Measurements from ENCODE around the gene KCNG3. TPM values are rescaled to one million over a fixed set of nuclear protein-coding genes. Genes with fewer than 3 reads are reported as not detected.

The KCNG3 gene
- total and polyA plus RNA-seq, 2 of the 13 experiments (the other 11 are each of a cell fraction or from before 2014, with no cell fraction given), result 2.8 to 4.8 TPM

DNA sequence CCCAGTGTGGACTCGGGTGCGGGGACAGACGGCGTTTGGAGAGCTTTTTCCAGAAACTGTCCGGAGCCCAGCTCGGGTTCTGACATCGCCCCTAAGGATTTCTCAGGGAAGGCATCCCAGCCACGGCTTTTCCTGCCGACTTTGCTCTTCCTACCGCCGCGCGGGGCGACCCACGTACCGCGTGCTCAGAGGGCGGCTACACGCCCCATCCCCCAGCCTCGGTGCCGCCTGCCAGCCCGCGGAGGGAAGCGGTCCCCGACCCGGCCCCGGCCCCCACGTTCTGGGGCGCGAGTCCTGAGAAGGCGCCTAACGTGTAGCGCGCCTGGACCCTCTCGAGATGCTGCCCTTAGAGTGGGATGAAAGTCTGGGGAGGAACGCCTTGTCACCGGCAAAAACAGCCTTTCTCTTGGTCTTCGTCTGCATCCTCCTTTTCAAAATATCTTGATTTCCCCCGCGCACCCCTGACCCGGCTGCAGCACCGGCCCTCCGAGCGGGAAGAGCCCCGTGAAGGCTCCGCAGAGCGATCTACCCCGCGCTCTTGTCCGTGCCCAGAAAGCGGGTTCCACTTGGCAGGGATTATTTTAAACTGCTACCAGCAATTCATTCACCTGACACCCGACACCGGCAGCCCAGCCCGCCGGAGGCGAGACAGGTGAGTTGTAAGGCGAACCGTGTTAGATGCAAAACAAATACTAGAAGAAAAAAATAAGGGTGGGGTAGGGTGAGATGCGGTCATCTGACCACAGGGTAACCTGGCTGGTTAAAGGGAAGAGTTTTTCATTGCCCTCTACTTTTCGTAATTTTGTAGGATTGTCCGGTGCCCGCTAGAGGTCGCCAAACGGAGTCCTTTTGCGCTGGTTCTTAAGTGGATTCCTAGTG, 812 bp upstream of the KCNG3 start (continued):
- TF ChIP-seq, protein P1, sequence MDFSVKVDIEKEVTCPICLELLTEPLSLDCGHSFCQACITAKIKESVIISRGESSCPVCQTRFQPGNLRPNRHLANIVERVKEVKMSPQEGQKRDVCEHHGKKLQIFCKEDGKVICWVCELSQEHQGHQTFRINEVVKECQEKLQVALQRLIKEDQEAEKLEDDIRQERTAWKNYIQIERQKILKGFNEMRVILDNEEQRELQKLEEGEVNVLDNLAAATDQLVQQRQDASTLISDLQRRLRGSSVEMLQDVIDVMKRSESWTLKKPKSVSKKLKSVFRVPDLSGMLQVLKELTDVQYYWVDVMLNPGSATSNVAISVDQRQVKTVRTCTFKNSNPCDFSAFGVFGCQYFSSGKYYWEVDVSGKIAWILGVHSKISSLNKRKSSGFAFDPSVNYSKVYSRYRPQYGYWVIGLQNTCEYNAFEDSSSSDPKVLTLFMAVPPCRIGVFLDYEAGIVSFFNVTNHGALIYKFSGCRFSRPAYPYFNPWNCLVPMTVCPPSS (IDR thresholded peaks at IDR 0.05), result no peak
- TF ChIP-seq MYC (CRISPR knock-in tag; IDR thresholded peaks at IDR 0.05; ENCODE audit: borderline replicate concordance), result peak; percentile 93
- TF ChIP-seq ZBTB3 (CRISPR knock-in tag; IDR thresholded peaks at IDR 0.05; ENCODE audit: borderline replicate concordance, low read depth), result no peak
- TF ChIP-seq ZNF256 (CRISPR knock-in tag; conservative IDR thresholded peaks at IDR 0.05), result no peak
- TF ChIP-seq, protein P2, sequence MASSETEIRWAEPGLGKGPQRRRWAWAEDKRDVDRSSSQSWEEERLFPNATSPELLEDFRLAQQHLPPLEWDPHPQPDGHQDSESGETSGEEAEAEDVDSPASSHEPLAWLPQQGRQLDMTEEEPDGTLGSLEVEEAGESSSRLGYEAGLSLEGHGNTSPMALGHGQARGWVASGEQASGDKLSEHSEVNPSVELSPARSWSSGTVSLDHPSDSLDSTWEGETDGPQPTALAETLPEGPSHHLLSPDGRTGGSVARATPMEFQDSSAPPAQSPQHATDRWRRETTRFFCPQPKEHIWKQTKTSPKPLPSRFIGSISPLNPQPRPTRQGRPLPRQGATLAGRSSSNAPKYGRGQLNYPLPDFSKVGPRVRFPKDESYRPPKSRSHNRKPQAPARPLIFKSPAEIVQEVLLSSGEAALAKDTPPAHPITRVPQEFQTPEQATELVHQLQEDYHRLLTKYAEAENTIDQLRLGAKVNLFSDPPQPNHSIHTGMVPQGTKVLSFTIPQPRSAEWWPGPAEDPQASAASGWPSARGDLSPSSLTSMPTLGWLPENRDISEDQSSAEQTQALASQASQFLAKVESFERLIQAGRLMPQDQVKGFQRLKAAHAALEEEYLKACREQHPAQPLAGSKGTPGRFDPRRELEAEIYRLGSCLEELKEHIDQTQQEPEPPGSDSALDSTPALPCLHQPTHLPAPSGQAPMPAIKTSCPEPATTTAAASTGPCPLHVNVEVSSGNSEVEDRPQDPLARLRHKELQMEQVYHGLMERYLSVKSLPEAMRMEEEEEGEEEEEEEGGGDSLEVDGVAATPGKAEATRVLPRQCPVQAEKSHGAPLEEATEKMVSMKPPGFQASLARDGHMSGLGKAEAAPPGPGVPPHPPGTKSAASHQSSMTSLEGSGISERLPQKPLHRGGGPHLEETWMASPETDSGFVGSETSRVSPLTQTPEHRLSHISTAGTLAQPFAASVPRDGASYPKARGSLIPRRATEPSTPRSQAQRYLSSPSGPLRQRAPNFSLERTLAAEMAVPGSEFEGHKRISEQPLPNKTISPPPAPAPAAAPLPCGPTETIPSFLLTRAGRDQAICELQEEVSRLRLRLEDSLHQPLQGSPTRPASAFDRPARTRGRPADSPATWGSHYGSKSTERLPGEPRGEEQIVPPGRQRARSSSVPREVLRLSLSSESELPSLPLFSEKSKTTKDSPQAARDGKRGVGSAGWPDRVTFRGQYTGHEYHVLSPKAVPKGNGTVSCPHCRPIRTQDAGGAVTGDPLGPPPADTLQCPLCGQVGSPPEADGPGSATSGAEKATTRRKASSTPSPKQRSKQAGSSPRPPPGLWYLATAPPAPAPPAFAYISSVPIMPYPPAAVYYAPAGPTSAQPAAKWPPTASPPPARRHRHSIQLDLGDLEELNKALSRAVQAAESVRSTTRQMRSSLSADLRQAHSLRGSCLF (CRISPR knock-in tag; IDR thresholded peaks at IDR 0.05; ENCODE audit: borderline replicate concordance), result no peak
- no peak for TF ChIP-seq XBP1 (CRISPR knock-in tag; IDR thresholded peaks at IDR 0.05)
- TF ChIP-seq ZNF20 (CRISPR knock-in tag; IDR thresholded peaks at IDR 0.05), result no peak
- peak; percentile 61 for TF ChIP-seq SRSF1 (optimal IDR thresholded peaks at IDR 0.05; ENCODE audit: low read depth, low read length)
- no peak for TF ChIP-seq ZNF83 (CRISPR knock-in tag; IDR thresholded peaks at IDR 0.05; ENCODE audit: borderline replicate concordance)
- 0 out of 2 replicates have a peak, but pooled peaks have one; percentile 57 for TF ChIP-seq RORA (CRISPR knock-in tag; IDR thresholded peaks at IDR 0.05)
- TF ChIP-seq YY1 (IDR thresholded peaks at IDR 0.05; ENCODE audit: insufficient read depth, insufficient replicate concordance, low read depth, low read length), result peak; percentile 24
- no peak for TF ChIP-seq ZNF781 (CRISPR knock-in tag; IDR thresholded peaks at IDR 0.05; ENCODE audit: borderline replicate concordance, not compliant biosample characterization)
- TF ChIP-seq CBX5 (CRISPR knock-in tag; IDR thresholded peaks at IDR 0.05; ENCODE audit: borderline replicate concordance), result peak; percentile 61; the same call in 1 of the 2 replicates
- TF ChIP-seq NR3C1 (CRISPR knock-in tag; IDR thresholded peaks at IDR 0.05), result no peak
- peak; percentile 27; the same call in 1 of the 2 replicates for TF ChIP-seq THAP11 (CRISPR knock-in tag; IDR thresholded peaks at IDR 0.05)
- TF ChIP-seq ZNF383 (CRISPR knock-in tag; IDR thresholded peaks at IDR 0.05; ENCODE audit: borderline replicate concordance), result peak; percentile 36; the same call in 1 of the 2 replicates
- no peak for TF ChIP-seq MYNN (CRISPR knock-in tag; IDR thresholded peaks at IDR 0.05; ENCODE audit: low read depth)
- no peak for TF ChIP-seq EHMT2 (IDR thresholded peaks at IDR 0.05; ENCODE audit: borderline replicate concordance, low read depth, low read length)
- no peak for TF ChIP-seq FOSL2 (CRISPR knock-in tag; IDR thresholded peaks at IDR 0.05)
- peak; percentile 76 for TF ChIP-seq ZNF563 (CRISPR knock-in tag; IDR thresholded peaks at IDR 0.05)
- TF ChIP-seq, protein P3, sequence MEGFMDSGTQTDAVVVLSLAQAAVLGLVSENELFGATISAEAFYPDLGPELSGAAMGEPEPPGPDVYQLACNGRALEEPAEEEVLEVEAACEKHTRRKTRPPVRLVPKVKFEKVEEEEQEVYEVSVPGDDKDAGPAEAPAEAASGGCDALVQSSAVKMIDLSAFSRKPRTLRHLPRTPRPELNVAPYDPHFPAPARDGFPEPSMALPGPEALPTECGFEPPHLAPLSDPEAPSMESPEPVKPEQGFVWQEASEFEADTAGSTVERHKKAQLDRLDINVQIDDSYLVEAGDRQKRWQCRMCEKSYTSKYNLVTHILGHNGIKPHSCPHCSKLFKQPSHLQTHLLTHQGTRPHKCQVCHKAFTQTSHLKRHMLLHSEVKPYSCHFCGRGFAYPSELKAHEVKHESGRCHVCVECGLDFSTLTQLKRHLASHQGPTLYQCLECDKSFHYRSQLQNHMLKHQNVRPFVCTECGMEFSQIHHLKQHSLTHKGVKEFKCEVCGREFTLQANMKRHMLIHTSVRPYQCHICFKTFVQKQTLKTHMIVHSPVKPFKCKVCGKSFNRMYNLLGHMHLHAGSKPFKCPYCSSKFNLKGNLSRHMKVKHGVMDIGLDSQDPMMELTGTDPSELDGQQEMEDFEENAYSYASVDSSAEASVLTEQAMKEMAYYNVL (CRISPR knock-in tag; IDR thresholded peaks at IDR 0.05; ENCODE audit: borderline replicate concordance), result no peak; the same call in 1 of the 2 replicates
